Effector memory CD4-positive, alpha-beta T cell (primary cell): ENCODE data around the gene TJP3.
A peak's percentile ranks its signal among the peaks of the same experiment; 100 is the strongest.

Experiments
- DNase-seq, 3 donors: peaks; one replicate each; pipeline ENCODE4 v3.0.0-alpha.2; 2020
- H3K27ac ChIP-seq: 2 replicates; pipeline ENCODE4 v1.7.0; 2013; ENCODE audit warnings: mild to moderate bottlenecking, low read length, moderate library complexity; ENCODE audit not compliant: insufficient read depth, poor library complexity, severe bottlenecking
- H3K27me3 ChIP-seq: replicated peaks from 2 replicates; pipeline ENCODE4 v1.7.0; 2013; ENCODE audit warnings: mild to moderate bottlenecking, low read length; ENCODE audit not compliant: insufficient read depth, control insufficient read depth, poor library complexity, severe bottlenecking
- H3K36me3 ChIP-seq: 2 replicates; pipeline ENCODE4 v1.7.0; 2013; ENCODE audit warnings: mild to moderate bottlenecking, low read length, moderate library complexity; ENCODE audit not compliant: control insufficient read depth, insufficient read depth
- H3K4me1 ChIP-seq: 2 replicates; pipeline ENCODE4 v1.7.0; 2013; ENCODE audit warnings: low read length, mild to moderate bottlenecking; ENCODE audit not compliant: control insufficient read depth, insufficient read depth, poor library complexity, severe bottlenecking
- H3K4me3 ChIP-seq: 2 replicates; pipeline ENCODE4 v1.7.0; 2013; ENCODE audit warnings: low read length, low read depth, mild to moderate bottlenecking; ENCODE audit not compliant: insufficient read depth, poor library complexity, severe bottlenecking
- H3K9me3 ChIP-seq: 2 replicates; pipeline ENCODE4 v1.7.0; 2013; ENCODE audit warnings: mild to moderate bottlenecking, low read length, moderate library complexity; ENCODE audit not compliant: control insufficient read depth

The TJP3 gene

GRCh38 chr19:3784607-3785450 is 76.6 kb downstream of the TJP3 start:
- no peak for DNase-seq
- no peaks in the 10 kb centered on the region for H3K27me3 ChIP-seq
- peaks cover 8% of the 10 kb centered on the region for H3K4me1 ChIP-seq
- H3K27ac ChIP-seq: no peak overlapping the region
- H3K4me3 ChIP-seq: peak overlapping the region; percentile 64
- peaks cover 10% of the 10 kb centered on the region for H3K9me3 ChIP-seq
- no peaks in the 10 kb centered on the region for H3K36me3 ChIP-seq

GRCh38 chr19:3785451-3785937 is 77.3 kb downstream of the TJP3 start:
- no peaks in the 10 kb centered on the region for H3K36me3 ChIP-seq
- no peaks in the 10 kb centered on the region for H3K27me3 ChIP-seq
- peaks cover 10% of the 10 kb centered on the region for H3K9me3 ChIP-seq
- H3K27ac ChIP-seq: no peak overlapping the region
- peaks cover 8% of the 10 kb centered on the region for H3K4me1 ChIP-seq
- no peak for DNase-seq
- H3K4me3 ChIP-seq: peak overlapping the region; percentile 64

GRCh38 chr19:3785938-3786824 is 78.0 kb downstream of the TJP3 start, which contains the start of gene MATK:
Gene MATK, minus strand, starts transcription at chr19:3786381. Its CDS starts 1,246 bp downstream, at chr19:3785135.
- no peaks in the 10 kb centered on the region for H3K36me3 ChIP-seq
- H3K9me3 ChIP-seq: peaks cover 10% of the 10 kb centered on the region
- no peak within 1 kb of the TSS for H3K27ac ChIP-seq
- H3K27me3 ChIP-seq: no peaks in the 10 kb centered on the region
- no peak for DNase-seq
- peaks cover 8% of the 10 kb centered on the region for H3K4me1 ChIP-seq
- H3K4me3 ChIP-seq: peak within 1 kb of the TSS; percentile 64

GRCh38 chr19:3788996-3789778 is 81.0 kb downstream of the TJP3 start:
- Histone ChIP-seq H3K9me3 (no peaks in the 10 kb centered on the region), H3K4me1 (peaks cover 8% of the 10 kb centered on the region), H3K4me3 (no peak overlapping the region), H3K27me3 (no peaks in the 10 kb centered on the region), H3K27ac (no peak overlapping the region), H3K36me3 (no peaks in the 10 kb centered on the region)
- DNase-seq: no peak

GRCh38 chr19:3790209-3790734 is 82.1 kb downstream of the TJP3 start:
- no peaks in the 10 kb centered on the region for H3K36me3 ChIP-seq
- H3K4me3 ChIP-seq: no peak overlapping the region
- no peaks in the 10 kb centered on the region for H3K27me3 ChIP-seq
- H3K27ac ChIP-seq: no peak overlapping the region
- no peaks in the 10 kb centered on the region for H3K9me3 ChIP-seq
- H3K4me1 ChIP-seq: peaks cover 3% of the 10 kb centered on the region
- DNase-seq: no peak

- H3K27ac ChIP-seq: no peak overlapping the region
- no peak for DNase-seq
- no peaks in the 10 kb centered on the region for H3K4me1 ChIP-seq
- no peaks in the 10 kb centered on the region for H3K9me3 ChIP-seq
- H3K4me3 ChIP-seq: no peak overlapping the region
- no peaks in the 10 kb centered on the region for H3K36me3 ChIP-seq
- no peaks in the 10 kb centered on the region for H3K27me3 ChIP-seq
Observed at GRCh38 chr19:3790941-3791340, 82.8 kb downstream of the TJP3 start.

GRCh38 chr19:3792114-3792513 is 83.9 kb downstream of the TJP3 start:
- no peaks in the 10 kb centered on the region for H3K4me1 ChIP-seq
- no peaks in the 10 kb centered on the region for H3K9me3 ChIP-seq
- H3K4me3 ChIP-seq: no peak overlapping the region
- no peak for DNase-seq
- H3K36me3 ChIP-seq: no peaks in the 10 kb centered on the region
- H3K27me3 ChIP-seq: no peaks in the 10 kb centered on the region
- no peak overlapping the region for H3K27ac ChIP-seq

- Histone ChIP-seq H3K4me1 (no peaks in the 10 kb centered on the region), H3K27me3 (no peaks in the 10 kb centered on the region), H3K36me3 (no peaks in the 10 kb centered on the region), H3K9me3 (no peaks in the 10 kb centered on the region), H3K27ac (no peak overlapping the region), H3K4me3 (no peak overlapping the region)
- DNase-seq: no peak
Observed at GRCh38 chr19:3793799-3794198, 85.6 kb downstream of the TJP3 start.

- Histone ChIP-seq H3K27ac (no peak overlapping the region), H3K9me3 (no peaks in the 10 kb centered on the region), H3K4me1 (peaks cover 6% of the 10 kb centered on the region), H3K4me3 (no peak overlapping the region), H3K36me3 (no peaks in the 10 kb centered on the region), H3K27me3 (no peaks in the 10 kb centered on the region)
- DNase-seq: no peak
Observed at GRCh38 chr19:3796358-3796757, 88.2 kb downstream of the TJP3 start.
